K562 (cell line): ENCODE results near the gene TRIM2. TPM values are rescaled to one million over a fixed set of nuclear protein-coding genes. Genes with fewer than 3 reads are reported as not detected.

Source experiments
- ARID1B ChIP-seq: fragments of 450-650 bp; IDR thresholded peaks from 2 replicates; pipeline ENCODE4 v1.6.1; 2016; ENCODE audit warnings: antibody characterized with exemption, mild to moderate bottlenecking, inconsistent platforms
- ARID2 ChIP-seq: fragments of 450-650 bp; IDR thresholded peaks from 2 replicates; pipeline ENCODE4 v1.6.1; 2017; ENCODE audit warnings: antibody characterized with exemption, mild to moderate bottlenecking
- BRD4 ChIP-seq: fragments of 200-600 bp; sonication (generic); IDR thresholded peaks from 2 replicates; pipeline ENCODE4 v1.6.1; 2017; ENCODE audit warnings: inconsistent platforms
- CREBBP ChIP-seq: IDR thresholded peaks from one replicate; pipeline ENCODE4 v1.6.1; 2012; ENCODE audit warnings: low read depth, mild to moderate bottlenecking, control low read depth, inconsistent platforms, low read length
- CREM ChIP-seq: IDR thresholded peaks from 2 replicates; pipeline ENCODE4 v1.6.1; 2014; ENCODE audit warnings: antibody characterized with exemption, low read depth
- ELF2 ChIP-seq: fragments of 250-450 bp; sonication (Bioruptor Pico); IDR thresholded peaks from 2 replicates; pipeline ENCODE4 v1.5.0; 2021; ENCODE audit warnings: mild to moderate bottlenecking
- FOXK2 ChIP-seq, 2 experiments: fragments of 450-650 bp; IDR thresholded peaks in 1 of 2; conservative IDR thresholded peaks in 1 of 2; 2 replicates each; pipeline ENCODE4 v1.6.1; 2016; ENCODE audit warnings: low read depth in 2 of 2, mild to moderate bottlenecking in 1 of 2
- HDAC6 ChIP-seq: IDR thresholded peaks from 2 replicates; pipeline ENCODE4 v1.6.1; 2012; ENCODE audit warnings: low read depth, mild to moderate bottlenecking, control low read depth, inconsistent platforms, low read length, moderate library complexity
- HDGF ChIP-seq: fragments of 450-650 bp; IDR thresholded peaks from 2 replicates; pipeline ENCODE4 v1.6.1; 2016
- HIVEP1 ChIP-seq: fragments of 250-450 bp; sonication (Bioruptor Pico); IDR thresholded peaks from 2 replicates; pipeline ENCODE4 v1.4.0; 2020; ENCODE audit warnings: mild to moderate bottlenecking
- KLF6 ChIP-seq: fragments of 250-450 bp; sonication (Bioruptor Pico); IDR thresholded peaks from 2 replicates; pipeline ENCODE4 v1.4.0; 2020; ENCODE audit warnings: mild to moderate bottlenecking, moderate library complexity, borderline replicate concordance
- LCOR ChIP-seq: sonication (generic); formaldehyde crosslinking; IDR thresholded peaks from 2 replicates; pipeline ENCODE4 v1.8.0; 2022; ENCODE audit warnings: mild to moderate bottlenecking, missing genetic modification reagents
- MAFK ChIP-seq: IDR thresholded peaks from 2 replicates; pipeline ENCODE4 v1.6.1; 2011; ENCODE audit warnings: low read length, improper control_type of control experiment
- MECOM ChIP-seq: fragments of 250-450 bp; sonication (Bioruptor Pico); IDR thresholded peaks from 2 replicates; pipeline ENCODE4 v1.8.0; 2022; ENCODE audit warnings: inconsistent platforms
- RFX7 ChIP-seq: fragments of 250-450 bp; sonication (Bioruptor Pico); IDR thresholded peaks from 2 replicates; pipeline ENCODE4 v1.5.1; 2021; ENCODE audit warnings: mild to moderate bottlenecking
- SNIP1 ChIP-seq: fragments of 450-650 bp; IDR thresholded peaks from 2 replicates; pipeline ENCODE4 v1.7.1; 2017; ENCODE audit warnings: low read depth, mild to moderate bottlenecking
- SNRNP70 ChIP-seq: fragments of 200-400 bp; formaldehyde crosslinking; optimal IDR thresholded peaks from 2 replicates; pipeline ENCODE3; 2017; ENCODE audit warnings: low read depth, low read length
- ZEB2 ChIP-seq: fragments of 450-650 bp; IDR thresholded peaks from 2 replicates; pipeline ENCODE4 v1.6.1; 2016
- ZFX ChIP-seq: sonication (generic); formaldehyde crosslinking; IDR thresholded peaks from 2 replicates; pipeline ENCODE4 v1.8.0; 2022; ENCODE audit warnings: mild to moderate bottlenecking, missing genetic modification reagents, moderate library complexity
- ZNF133 ChIP-seq: fragments of 250-450 bp; sonication (Bioruptor Pico); IDR thresholded peaks from 2 replicates; pipeline ENCODE4 v1.4.0; 2020; ENCODE audit warnings: mild to moderate bottlenecking
- ZNF408 ChIP-seq: fragments of 250-450 bp; sonication (Bioruptor Pico); IDR thresholded peaks from 2 replicates; pipeline ENCODE4 v1.4.0; 2020; ENCODE audit warnings: low read depth, mild to moderate bottlenecking, moderate library complexity
- ZNF589 ChIP-seq: fragments of 200-800 bp; sonication (Bioruptor generic); IDR thresholded peaks from 2 replicates; pipeline ENCODE4 v1.6.1; 2016; ENCODE audit warnings: low read depth, missing genetic modification characterization, missing compliant biosample characterization
- ZSCAN32 ChIP-seq: fragments of 450-650 bp; formaldehyde crosslinking; IDR thresholded peaks from 2 replicates; pipeline ENCODE4 v1.4.0; 2020; ENCODE audit warnings: mild to moderate bottlenecking, moderate library complexity
- polyA plus RNA-seq, 8 experiments: library from polyadenylated mRNA; depleted of rRNA in 4 of 8; stranded (reverse) in 5 of 8; unstranded in 3 of 8; fragments of >200 nt; fragmentation: Nextera tagmentation in 2 of 8; fragmentation: Illumina TruSeq in 1 of 8; extraction: Ambion mirVana in 2 of 8; extraction: Trizol in 1 of 8; gene quantifications; 2 replicates each; pipeline versions ENCODE4 v1.2.1 to v1.2.3, GENCODE V29; 2011 to 2014; ENCODE audit warnings: inconsistent platforms in 1 of 8, missing spikeins in 1 of 8
- total RNA-seq, 7 experiments: library from RNA; depleted of rRNA in 6 of 7; stranded (reverse); fragments of >200 nt in 6 of 7; fragmentation: Illumina TruSeq in 2 of 7; extraction: Trizol in 2 of 7; gene quantifications; 2 replicates each; pipeline versions ENCODE4 v1.2.1 to v1.2.3, GENCODE V29; 2011 to 2021; ENCODE audit warnings: low replicate concordance in 1 of 7
- TF ChIP-seq, protein P1 (sequence below): fragments of 250-450 bp; sonication (Bioruptor Pico); IDR thresholded peaks from 2 replicates; pipeline ENCODE4 v1.4.0; 2020; ENCODE audit warnings: mild to moderate bottlenecking
- TF ChIP-seq, protein P2 (sequence below): sonication (generic); formaldehyde crosslinking; IDR thresholded peaks from 2 replicates; pipeline ENCODE4 v1.4.0; 2020; ENCODE audit warnings: mild to moderate bottlenecking, missing genetic modification reagents
- TF ChIP-seq, protein P3 (sequence below): fragments of 250-450 bp; sonication (Bioruptor Pico); IDR thresholded peaks from 2 replicates; pipeline ENCODE4 v1.5.0; 2020; ENCODE audit warnings: mild to moderate bottlenecking, borderline replicate concordance

The TRIM2 gene
- total and polyA plus RNA-seq, 9 of the 15 experiments (the other 6 are each of a cell fraction or from before 2014, with no cell fraction given): 0.01 to 0.41 (median 0.13) TPM; not detected in 1

DNA sequence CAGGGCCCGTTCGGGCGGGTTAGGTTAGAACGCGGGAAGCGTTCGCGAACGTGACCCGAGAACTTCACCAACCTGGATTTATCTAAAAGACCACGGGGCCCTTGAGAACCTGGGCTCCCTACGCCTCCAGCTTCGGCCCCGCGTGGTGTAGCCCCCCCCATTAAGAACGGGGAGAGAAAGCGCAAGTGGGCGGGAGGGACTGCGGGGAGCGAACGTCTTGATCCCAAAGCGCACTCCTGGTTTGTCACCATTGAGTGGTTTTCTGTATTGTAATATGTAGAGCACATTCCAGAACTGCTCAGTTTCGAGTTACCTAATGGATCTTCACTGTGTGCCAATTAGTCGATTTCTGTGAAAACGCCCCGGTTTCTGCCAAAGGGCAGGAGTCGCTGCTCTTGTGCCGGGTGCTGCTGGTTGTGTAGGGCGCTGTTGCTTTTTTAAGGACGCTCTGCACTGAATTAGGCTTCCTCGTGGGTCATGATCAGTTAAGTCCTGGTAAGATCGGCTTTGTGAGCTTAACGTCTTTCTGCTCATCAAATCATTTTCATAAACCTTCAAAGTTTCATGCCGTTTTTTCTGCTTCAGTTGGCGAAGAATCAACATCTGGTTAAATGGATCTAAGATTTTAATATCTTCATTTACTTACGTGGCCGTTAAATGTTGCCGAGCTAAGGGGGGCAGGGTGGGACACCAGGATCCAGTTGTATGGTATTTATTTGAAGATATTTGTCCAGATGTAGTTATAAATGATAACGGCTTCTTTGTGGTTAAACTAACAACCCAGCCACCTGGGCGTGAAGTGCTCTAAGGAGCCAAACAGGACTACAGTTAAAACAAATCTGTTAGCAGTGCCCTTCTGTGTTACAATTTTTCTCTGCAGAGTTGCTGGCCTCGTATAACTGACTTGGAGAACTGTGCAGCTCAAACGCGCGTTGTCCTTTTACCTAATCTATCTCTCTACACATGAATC is 141.1 kb downstream of the TRIM2 start (continued):
- no peak for TF ChIP-seq ZNF589 (CRISPR knock-in tag)
- no peak for TF ChIP-seq ZSCAN32 (CRISPR knock-in tag)
- TF ChIP-seq, protein P1, sequence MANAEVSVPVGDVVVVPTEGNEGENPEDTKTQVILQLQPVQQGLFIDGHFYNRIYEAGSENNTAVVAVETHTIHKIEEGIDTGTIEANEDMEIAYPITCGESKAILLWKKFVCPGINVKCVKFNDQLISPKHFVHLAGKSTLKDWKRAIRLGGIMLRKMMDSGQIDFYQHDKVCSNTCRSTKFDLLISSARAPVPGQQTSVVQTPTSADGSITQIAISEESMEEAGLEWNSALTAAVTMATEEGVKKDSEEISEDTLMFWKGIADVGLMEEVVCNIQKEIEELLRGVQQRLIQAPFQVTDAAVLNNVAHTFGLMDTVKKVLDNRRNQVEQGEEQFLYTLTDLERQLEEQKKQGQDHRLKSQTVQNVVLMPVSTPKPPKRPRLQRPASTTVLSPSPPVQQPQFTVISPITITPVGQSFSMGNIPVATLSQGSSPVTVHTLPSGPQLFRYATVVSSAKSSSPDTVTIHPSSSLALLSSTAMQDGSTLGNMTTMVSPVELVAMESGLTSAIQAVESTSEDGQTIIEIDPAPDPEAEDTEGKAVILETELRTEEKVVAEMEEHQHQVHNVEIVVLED (CRISPR knock-in tag): no peak
- peak in 1 of 2 experiments; percentile 49; a peak in 1 of 4 replicates for TF ChIP-seq FOXK2 (conservative IDR thresholded peaks at IDR 0.05 in 1 of 2, IDR thresholded peaks at IDR 0.05 in 1 of 2; ENCODE audit: low read depth in 2 of 2)
- no peak for TF ChIP-seq SNIP1
- no peak for TF ChIP-seq MECOM (CRISPR knock-in tag)
- TF ChIP-seq KLF6 (CRISPR knock-in tag): no peak
- 0 out of 2 replicates have a peak, but pooled peaks have one; percentile 36 for TF ChIP-seq LCOR (CRISPR knock-in tag)
- TF ChIP-seq ZNF408 (CRISPR knock-in tag): no peak
- no peak for TF ChIP-seq ELF2
- no peak for TF ChIP-seq ARID1B
- TF ChIP-seq BRD4: no peak
- TF ChIP-seq, protein P2, sequence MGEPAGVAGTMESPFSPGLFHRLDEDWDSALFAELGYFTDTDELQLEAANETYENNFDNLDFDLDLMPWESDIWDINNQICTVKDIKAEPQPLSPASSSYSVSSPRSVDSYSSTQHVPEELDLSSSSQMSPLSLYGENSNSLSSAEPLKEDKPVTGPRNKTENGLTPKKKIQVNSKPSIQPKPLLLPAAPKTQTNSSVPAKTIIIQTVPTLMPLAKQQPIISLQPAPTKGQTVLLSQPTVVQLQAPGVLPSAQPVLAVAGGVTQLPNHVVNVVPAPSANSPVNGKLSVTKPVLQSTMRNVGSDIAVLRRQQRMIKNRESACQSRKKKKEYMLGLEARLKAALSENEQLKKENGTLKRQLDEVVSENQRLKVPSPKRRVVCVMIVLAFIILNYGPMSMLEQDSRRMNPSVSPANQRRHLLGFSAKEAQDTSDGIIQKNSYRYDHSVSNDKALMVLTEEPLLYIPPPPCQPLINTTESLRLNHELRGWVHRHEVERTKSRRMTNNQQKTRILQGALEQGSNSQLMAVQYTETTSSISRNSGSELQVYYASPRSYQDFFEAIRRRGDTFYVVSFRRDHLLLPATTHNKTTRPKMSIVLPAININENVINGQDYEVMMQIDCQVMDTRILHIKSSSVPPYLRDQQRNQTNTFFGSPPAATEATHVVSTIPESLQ (CRISPR knock-in tag): no peak
- TF ChIP-seq RFX7 (CRISPR knock-in tag): no peak
- TF ChIP-seq HDAC6: no peak
- no peak for TF ChIP-seq ZNF133
- TF ChIP-seq HIVEP1 (CRISPR knock-in tag): no peak
- no peak for TF ChIP-seq ZEB2
- no peak for TF ChIP-seq CREBBP
- TF ChIP-seq HDGF: no peak
- no peak for TF ChIP-seq CREM
- TF ChIP-seq ARID2: no peak
- TF ChIP-seq ZFX: peak; percentile 83
- TF ChIP-seq SNRNP70: no peak
- TF ChIP-seq MAFK: no peak
- TF ChIP-seq, protein P3, sequence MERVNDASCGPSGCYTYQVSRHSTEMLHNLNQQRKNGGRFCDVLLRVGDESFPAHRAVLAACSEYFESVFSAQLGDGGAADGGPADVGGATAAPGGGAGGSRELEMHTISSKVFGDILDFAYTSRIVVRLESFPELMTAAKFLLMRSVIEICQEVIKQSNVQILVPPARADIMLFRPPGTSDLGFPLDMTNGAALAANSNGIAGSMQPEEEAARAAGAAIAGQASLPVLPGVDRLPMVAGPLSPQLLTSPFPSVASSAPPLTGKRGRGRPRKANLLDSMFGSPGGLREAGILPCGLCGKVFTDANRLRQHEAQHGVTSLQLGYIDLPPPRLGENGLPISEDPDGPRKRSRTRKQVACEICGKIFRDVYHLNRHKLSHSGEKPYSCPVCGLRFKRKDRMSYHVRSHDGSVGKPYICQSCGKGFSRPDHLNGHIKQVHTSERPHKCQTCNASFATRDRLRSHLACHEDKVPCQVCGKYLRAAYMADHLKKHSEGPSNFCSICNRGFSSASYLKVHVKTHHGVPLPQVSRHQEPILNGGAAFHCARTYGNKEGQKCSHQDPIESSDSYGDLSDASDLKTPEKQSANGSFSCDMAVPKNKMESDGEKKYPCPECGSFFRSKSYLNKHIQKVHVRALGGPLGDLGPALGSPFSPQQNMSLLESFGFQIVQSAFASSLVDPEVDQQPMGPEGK (CRISPR knock-in tag): no peak
